22Rv1 (cell line): Measurements from ENCODE around the gene PPP1R13B.

ENCODE experiments used
- H3K27ac ChIP-seq: fragments of 450-650 bp; 2 replicates; pipeline ENCODE4 v1.5.1; 2017
- ZFX ChIP-seq: fragments of 450-650 bp; IDR thresholded peaks from 2 replicates; pipeline ENCODE4 v1.6.1; 2017; ENCODE audit warnings: antibody characterized with exemption, borderline replicate concordance
- TF ChIP-seq, protein P1 (sequence below): fragments of 450-650 bp; IDR thresholded peaks from 2 replicates; pipeline ENCODE4 v1.5.1; 2017; ENCODE audit warnings: mild to moderate bottlenecking

Gene PPP1R13B

GRCh38 chr14:103721334-103722120 is 125.8 kb downstream of the PPP1R13B start:
- H3K27ac ChIP-seq, result no peak overlapping the region
- TF ChIP-seq ZFX, result no peak
- TF ChIP-seq, protein P1, sequence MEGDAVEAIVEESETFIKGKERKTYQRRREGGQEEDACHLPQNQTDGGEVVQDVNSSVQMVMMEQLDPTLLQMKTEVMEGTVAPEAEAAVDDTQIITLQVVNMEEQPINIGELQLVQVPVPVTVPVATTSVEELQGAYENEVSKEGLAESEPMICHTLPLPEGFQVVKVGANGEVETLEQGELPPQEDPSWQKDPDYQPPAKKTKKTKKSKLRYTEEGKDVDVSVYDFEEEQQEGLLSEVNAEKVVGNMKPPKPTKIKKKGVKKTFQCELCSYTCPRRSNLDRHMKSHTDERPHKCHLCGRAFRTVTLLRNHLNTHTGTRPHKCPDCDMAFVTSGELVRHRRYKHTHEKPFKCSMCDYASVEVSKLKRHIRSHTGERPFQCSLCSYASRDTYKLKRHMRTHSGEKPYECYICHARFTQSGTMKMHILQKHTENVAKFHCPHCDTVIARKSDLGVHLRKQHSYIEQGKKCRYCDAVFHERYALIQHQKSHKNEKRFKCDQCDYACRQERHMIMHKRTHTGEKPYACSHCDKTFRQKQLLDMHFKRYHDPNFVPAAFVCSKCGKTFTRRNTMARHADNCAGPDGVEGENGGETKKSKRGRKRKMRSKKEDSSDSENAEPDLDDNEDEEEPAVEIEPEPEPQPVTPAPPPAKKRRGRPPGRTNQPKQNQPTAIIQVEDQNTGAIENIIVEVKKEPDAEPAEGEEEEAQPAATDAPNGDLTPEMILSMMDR, result no peak

- TF ChIP-seq, protein P1, result no peak
- no peak for TF ChIP-seq ZFX
- no peak overlapping the region for H3K27ac ChIP-seq
Measured at GRCh38 chr14:103719751-103720150, 127.6 kb downstream of the PPP1R13B start.

GRCh38 chr14:103718572-103718971 is 128.8 kb downstream of the PPP1R13B start:
- TF ChIP-seq, protein P1, result no peak
- TF ChIP-seq ZFX, result no peak
- H3K27ac ChIP-seq, result no peak overlapping the region

DNA sequence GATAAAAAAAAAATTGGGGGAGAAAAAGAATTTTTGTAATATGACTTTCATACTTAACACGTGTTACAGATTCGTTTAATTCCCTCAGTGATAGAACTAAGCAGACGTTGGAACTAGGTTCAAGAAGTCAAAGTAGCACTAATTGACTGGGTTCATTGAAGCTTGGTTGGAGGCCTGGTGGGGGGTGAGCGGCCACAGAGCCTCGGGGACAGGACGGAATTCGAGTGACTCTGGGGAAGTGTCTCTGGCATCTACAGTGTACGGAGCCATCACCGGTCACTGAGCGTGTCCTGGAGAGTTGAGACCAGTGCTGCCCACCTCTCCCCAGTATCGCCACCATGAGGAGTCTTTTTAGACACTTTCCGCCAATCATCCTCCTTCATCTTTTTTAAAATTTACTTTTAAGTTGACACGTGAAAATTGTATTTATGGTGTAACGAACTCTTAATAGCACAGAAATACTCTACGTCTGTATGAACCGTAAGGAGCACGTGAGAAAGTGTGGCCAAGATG is 130.4 kb downstream of the PPP1R13B start:
- TF ChIP-seq, protein P1, result no peak
- TF ChIP-seq ZFX, result no peak
- H3K27ac ChIP-seq, result no peak overlapping the region

GRCh38 chr14:103716091-103716801 is 131.1 kb downstream of the PPP1R13B start:
- H3K27ac ChIP-seq, result peak overlapping the region; percentile 85

DNA sequence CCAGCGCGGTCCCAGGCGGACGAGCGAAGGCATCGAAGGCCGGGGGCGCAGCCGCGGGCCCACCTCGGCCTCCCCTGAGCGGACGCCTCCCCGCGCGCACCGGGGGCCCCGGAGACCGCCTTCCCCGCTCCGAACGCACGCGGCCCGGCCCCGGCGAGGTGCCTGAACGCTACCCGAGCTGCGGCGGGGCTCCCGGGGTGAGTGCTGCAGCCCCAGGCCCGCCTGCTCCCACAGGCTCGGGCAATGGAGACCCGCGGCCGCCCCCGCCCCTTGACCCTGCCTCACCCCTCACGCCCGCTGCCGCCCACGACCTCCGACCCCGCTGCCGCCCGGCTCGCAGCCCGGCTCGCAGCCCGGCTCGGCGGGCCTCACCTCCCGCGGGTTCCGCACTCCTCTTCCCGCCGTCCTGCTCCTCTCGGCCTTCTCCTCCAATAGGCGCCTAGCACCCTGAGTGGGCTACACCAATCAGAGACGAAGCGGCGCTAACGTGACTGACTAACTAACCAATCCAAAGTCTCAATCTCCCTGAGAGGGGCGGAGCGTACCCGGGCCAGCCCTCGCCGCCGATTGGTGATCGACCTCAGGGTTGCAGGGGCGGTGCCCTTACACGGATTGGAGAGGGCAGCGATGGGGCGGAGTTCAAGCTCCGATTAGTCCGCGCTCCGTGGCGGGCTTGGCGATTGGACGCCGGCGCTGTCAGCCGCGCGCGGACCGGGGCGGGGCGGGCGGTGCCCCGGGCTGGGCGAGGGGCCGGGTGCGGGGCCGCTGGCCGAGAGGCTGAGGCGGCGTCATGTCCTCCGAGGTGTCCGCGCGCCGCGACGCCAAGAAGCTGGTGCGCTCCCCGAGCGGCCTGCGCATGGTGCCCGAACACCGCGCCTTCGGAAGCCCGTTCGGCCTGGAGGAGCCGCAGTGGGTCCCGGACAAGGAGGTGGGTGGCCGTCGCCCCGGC is 132.0 kb downstream of the PPP1R13B start, which contains the start of the genes XRCC3 and ZFYVE21:
Gene XRCC3 (minus strand): TSS at position 400 of the 949 bp plus-strand sequence. CDS start 4,364 bp downstream, outside the sequence.
Gene ZFYVE21 (plus strand): TSS at position 759 of the 949 bp plus-strand sequence. CDS start 32 bp downstream, at position 791.
- H3K27ac ChIP-seq, result peak within 1 kb of the TSS; percentile 85
- TF ChIP-seq, protein P1, result no peak
- TF ChIP-seq ZFX, result no peak

More at GRCh38 chr14:103716091-103716801, 131.1 kb downstream of the PPP1R13B start:
- TF ChIP-seq ZFX, result no peak
- TF ChIP-seq, protein P1, result no peak
